Measurements from ENCODE around the gene RAD23A. TPM values are rescaled to one million over a fixed set of nuclear protein-coding genes. Genes with fewer than 3 reads are reported as not detected.
A peak's percentile ranks its signal among the peaks of the same experiment; 100 is the strongest.

Gene RAD23A
- total and polyA plus RNA-seq, 9 of the 15 experiments (the other 6 are each of a cell fraction or from before 2014, with no cell fraction given): 9.5 to 181 (median 101) TPM

- TF ChIP-seq ZNF609 (CRISPR knock-in tag; IDR thresholded peaks at IDR 0.05; ENCODE audit: borderline replicate concordance) (peak; percentile 74; the same call in 1 of the 2 replicates), TAF1 (IDR thresholded peaks at IDR 0.05; ENCODE audit: control insufficient read depth, extremely low read depth, insufficient read depth, low read length, severe bottlenecking) (no peak), FOXK2 (conservative IDR thresholded peaks at IDR 0.05 in 1 of 2, IDR thresholded peaks at IDR 0.05 in 1 of 2; ENCODE audit: low read depth in 2 of 2) (0 out of 4 replicates have a peak, but pooled peaks of 1 of the 2 experiments have one; percentile 10), FUS (optimal IDR thresholded peaks at IDR 0.05; ENCODE audit: low read depth, low read length) (peak; percentile 39)
These were observed 545 bp downstream of the RAD23A start (continued) for GRCh38 chr19:12946092-12946721.

All from K562 (cell line).